Suprapubic skin (tissue), 4 donors: ENCODE results near the gene PDE7B. TPM values are rescaled to one million over a fixed set of nuclear protein-coding genes. Genes with fewer than 3 reads are reported as not detected.
"Not testable (repeated sequence)": the region's sequence is repeated elsewhere in the genome, so short reads cannot be mapped to it uniquely, and the experiment has no call there.

Experiments used
- DNase-seq, 2 donors: peaks; one replicate each; pipeline ENCODE4 v3.0.0-alpha.2; 2019; ENCODE audit warnings: low spot score in 2 of 2
- H3K27ac ChIP-seq: fragments of 200-600 bp; sonication (generic); one replicate; pipeline ENCODE4 v1.5.1; 2019
- H3K27me3 ChIP-seq: fragments of 200-600 bp; sonication (generic); one replicate; pipeline ENCODE4 v1.5.1; 2019
- H3K36me3 ChIP-seq: fragments of 200-600 bp; sonication (generic); one replicate; pipeline ENCODE4 v1.5.1; 2019
- H3K4me1 ChIP-seq: fragments of 200-600 bp; sonication (generic); one replicate; pipeline ENCODE4 v1.5.1; 2019
- H3K4me3 ChIP-seq: fragments of 200-600 bp; sonication (generic); one replicate; pipeline ENCODE4 v1.5.1; 2019; ENCODE audit warnings: mild to moderate bottlenecking
- H3K9me3 ChIP-seq: fragments of 200-600 bp; sonication (generic); one replicate; pipeline ENCODE4 v1.5.1; 2019
- EP300 ChIP-seq: sonication (generic); formaldehyde crosslinking; IDR thresholded peaks from one replicate; pipeline ENCODE4 v1.6.1; 2017; ENCODE audit warnings: antibody characterized with exemption
- POLR2A ChIP-seq, 2 donors: fragments of 450-650 bp; IDR thresholded peaks; one replicate each; pipeline ENCODE4 v1.6.1; 2017; ENCODE audit warnings: antibody characterized with exemption in 2 of 2, mild to moderate bottlenecking in 2 of 2, moderate library complexity in 2 of 2
- POLR2AphosphoS5 ChIP-seq, 3 donors: sonication (generic); formaldehyde crosslinking; IDR thresholded peaks; one replicate each; pipeline ENCODE4 v1.6.1; 2017; ENCODE audit warnings: antibody characterized with exemption in 3 of 3
- WGBS: methylation state at CpG from one replicate; pipeline ENCODE4 v1.1.5; 2018; 5-methylcytosine and 5-hydroxymethylcytosine counted together
- total RNA-seq, 4 donors: library from RNA; depleted of rRNA; stranded (reverse); fragments of >200 nt; gene quantifications; one replicate each; pipeline ENCODE4 v1.1.0, GENCODE V29; 2016
- TF ChIP-seq, protein P1 (sequence below), 2 donors: fragments of 200-600 bp in 1 of 2; fragments of 450-650 bp in 1 of 2; sonication (generic) in 1 of 2; IDR thresholded peaks; one replicate each; pipeline ENCODE4 v1.5.1; 2016 to 2019; ENCODE audit warnings: antibody characterized with exemption in 2 of 2, mild to moderate bottlenecking in 1 of 2, moderate library complexity in 1 of 2

PDE7B gene
- total RNA-seq, 4 donors from 2014 or later: 0.26 to 1.2 (median 0.62) TPM

DNA sequence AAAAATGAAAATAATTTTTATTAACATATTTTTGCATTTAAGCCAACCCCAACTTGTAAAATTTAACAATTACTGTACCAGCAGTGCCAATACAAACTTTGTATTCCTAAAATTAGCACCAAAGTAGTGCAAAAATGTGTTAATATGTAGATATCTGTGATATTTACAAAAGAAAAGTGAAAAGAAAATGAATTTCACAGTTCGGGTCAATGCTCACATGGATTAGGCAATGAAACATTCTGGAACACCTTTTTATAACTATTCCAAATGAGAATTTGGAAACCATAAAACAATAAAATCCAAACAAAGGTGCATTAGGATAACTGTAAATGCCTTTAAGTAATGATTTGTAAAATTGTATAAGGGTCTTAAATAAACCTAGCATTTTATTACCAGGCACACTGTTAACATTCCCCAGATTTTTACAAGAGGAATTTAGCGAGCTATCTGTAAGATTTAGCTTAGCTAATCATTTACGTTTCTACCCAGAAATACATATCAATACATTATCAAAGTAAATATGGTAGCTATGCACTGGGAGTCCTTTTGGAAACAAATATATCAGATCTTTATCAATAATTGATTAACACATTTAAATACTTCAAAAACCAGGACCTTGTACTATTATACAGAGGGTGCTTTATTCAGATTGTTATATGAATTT lies 286.4 kb downstream of the PDE7B start:
- Histone ChIP-seq H3K27me3 (no peaks in the 10 kb centered on the region), H3K27ac (no peak overlapping the region), H3K4me3 (no peak overlapping the region), H3K9me3 (peaks cover 3% of the 10 kb centered on the region), H3K36me3 (no peaks in the 10 kb centered on the region), H3K4me1 (no peaks in the 10 kb centered on the region)
- TF ChIP-seq POLR2A (IDR thresholded peaks at IDR 0.05): no peak
- TF ChIP-seq POLR2AphosphoS5 (IDR thresholded peaks at IDR 0.05): no peak
- no peak for TF ChIP-seq EP300
- TF ChIP-seq, protein P1, sequence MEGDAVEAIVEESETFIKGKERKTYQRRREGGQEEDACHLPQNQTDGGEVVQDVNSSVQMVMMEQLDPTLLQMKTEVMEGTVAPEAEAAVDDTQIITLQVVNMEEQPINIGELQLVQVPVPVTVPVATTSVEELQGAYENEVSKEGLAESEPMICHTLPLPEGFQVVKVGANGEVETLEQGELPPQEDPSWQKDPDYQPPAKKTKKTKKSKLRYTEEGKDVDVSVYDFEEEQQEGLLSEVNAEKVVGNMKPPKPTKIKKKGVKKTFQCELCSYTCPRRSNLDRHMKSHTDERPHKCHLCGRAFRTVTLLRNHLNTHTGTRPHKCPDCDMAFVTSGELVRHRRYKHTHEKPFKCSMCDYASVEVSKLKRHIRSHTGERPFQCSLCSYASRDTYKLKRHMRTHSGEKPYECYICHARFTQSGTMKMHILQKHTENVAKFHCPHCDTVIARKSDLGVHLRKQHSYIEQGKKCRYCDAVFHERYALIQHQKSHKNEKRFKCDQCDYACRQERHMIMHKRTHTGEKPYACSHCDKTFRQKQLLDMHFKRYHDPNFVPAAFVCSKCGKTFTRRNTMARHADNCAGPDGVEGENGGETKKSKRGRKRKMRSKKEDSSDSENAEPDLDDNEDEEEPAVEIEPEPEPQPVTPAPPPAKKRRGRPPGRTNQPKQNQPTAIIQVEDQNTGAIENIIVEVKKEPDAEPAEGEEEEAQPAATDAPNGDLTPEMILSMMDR (IDR thresholded peaks at IDR 0.05): no peak
- DNase-seq: no peak
- WGBS: 86% methylated on average over 3 of the region's 3 CpGs

DNA sequence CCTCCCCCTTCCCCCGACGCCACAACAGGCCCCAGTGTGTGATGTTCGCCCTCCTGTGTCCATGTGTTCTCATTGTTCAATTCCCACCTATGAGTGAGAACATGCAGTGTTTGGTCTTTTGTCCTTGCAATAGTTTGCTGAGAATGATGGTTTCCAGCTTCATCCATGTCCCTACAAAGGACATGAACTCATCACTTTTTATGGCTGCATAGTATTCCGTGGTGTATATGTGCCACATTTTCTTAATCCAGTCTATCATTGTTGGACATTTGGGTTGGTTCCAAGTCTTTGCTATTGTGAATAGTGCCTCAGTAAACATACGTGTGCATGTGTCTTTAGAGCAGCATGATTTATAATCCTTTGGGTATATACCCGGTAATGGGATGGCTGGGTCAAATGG lies 287.6 kb downstream of the PDE7B start:
- not testable (repeated sequence) for H3K36me3 ChIP-seq, DNase-seq, H3K27ac ChIP-seq, H3K4me3 ChIP-seq, H3K27me3 ChIP-seq, H3K4me1 ChIP-seq, H3K9me3 ChIP-seq
- 95% methylated on average over 6 of the region's 6 CpGs for WGBS

DNA sequence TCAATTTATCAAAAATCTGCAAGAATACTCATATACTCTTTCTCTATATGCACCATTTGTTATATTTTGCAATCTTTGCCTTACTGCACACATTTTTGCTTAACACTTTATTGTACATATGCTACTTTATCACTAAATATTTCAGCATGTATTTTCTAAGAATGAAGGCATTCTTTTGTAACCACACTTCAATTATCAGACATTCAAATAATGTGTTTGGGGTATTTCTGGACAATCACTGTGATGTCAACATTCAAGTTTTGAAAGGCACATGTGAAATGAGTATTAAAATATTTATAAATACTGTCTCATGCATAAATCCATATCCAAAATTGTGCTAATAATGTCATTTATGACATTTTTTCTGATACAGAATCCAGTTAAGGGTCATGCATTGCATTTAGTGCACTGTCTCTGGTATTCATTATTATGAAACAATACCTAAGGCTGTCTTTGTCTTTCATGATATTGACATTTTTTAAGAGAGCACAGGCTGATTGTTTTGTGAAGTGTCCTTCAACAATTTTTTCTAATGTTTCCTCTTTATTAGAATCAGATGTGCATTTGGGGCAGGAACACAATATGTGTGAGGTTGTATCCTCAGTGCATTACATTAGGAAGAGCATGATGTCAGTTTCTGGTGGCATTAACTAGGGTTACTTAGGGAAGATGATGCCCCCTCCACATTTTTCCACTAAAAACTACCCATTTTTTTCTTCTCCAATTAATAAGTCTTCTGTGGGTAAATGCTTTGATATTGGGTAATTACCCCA lies 292.9 kb downstream of the PDE7B start:
- H3K9me3 ChIP-seq: peaks cover 3% of the 10 kb centered on the region
- H3K36me3 ChIP-seq: no peaks in the 10 kb centered on the region
- H3K27ac ChIP-seq: no peak overlapping the region
- DNase-seq: no peak
- no peak overlapping the region for H3K4me3 ChIP-seq
- H3K27me3 ChIP-seq: no peaks in the 10 kb centered on the region
- TF ChIP-seq POLR2A (IDR thresholded peaks at IDR 0.05): no peak
- TF ChIP-seq, protein P1 (IDR thresholded peaks at IDR 0.05): no peak
- TF ChIP-seq POLR2AphosphoS5 (IDR thresholded peaks at IDR 0.05): no peak
- no peak for TF ChIP-seq EP300
- no peaks in the 10 kb centered on the region for H3K4me1 ChIP-seq

DNA sequence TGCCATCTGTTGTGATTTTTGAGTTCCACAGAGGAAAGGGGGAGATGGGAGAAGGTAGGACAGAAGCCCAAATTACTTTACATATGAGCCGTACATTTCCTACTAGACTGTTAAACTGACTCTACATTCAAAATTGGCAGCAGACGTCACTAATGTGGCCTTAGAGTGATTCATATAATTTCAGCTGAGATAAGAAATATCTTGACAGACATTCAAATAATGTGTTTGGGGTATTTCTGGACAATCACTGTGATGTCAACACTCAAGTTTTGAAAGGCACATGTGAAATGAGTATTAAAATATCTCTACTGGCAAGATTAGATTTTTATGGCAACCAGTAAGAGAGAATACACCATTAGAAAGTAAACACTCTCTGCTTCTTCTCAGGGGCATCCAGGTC lies 294.6 kb downstream of the PDE7B start:
- Histone ChIP-seq H3K27me3 (no peaks in the 10 kb centered on the region), H3K36me3 (no peaks in the 10 kb centered on the region)

DNA sequence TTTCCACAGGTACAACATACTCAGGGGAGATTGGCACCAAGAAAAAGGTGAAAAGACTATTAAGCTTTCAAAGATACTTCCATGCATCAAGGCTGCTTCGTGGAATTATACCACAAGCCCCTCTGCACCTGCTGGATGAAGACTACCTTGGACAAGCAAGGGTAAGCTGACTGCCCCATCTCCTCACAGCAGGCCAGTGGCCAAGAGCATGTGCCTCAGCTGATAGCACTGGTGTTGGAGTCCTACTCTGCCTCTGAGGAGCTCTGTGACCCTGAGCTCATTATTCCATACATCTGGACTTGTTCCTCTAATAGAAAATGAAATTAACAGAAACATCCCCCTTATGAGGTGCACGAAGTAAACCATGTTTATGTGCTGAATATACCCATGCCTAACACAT lies 295.8 kb downstream of the PDE7B start:
- no peaks in the 10 kb centered on the region for H3K4me1 ChIP-seq
- no peaks in the 10 kb centered on the region for H3K9me3 ChIP-seq
- no peak for DNase-seq
- no peaks in the 10 kb centered on the region for H3K36me3 ChIP-seq
- H3K27me3 ChIP-seq: no peaks in the 10 kb centered on the region
- H3K27ac ChIP-seq: no peak overlapping the region
- 90% methylated on average over 2 of the region's 2 CpGs for WGBS
- TF ChIP-seq, protein P1 (IDR thresholded peaks at IDR 0.05): no peak
- TF ChIP-seq POLR2AphosphoS5 (IDR thresholded peaks at IDR 0.05) (no peak), EP300 (no peak), POLR2A (IDR thresholded peaks at IDR 0.05) (no peak)
- H3K4me3 ChIP-seq: no peak overlapping the region

More for the DNA sequence above, 294.6 kb downstream of the PDE7B start:
- H3K9me3 ChIP-seq: peaks cover 3% of the 10 kb centered on the region
- WGBS: 86% methylated on average over 2 of the region's 2 CpGs
- no peak for DNase-seq
- H3K4me1 ChIP-seq: no peaks in the 10 kb centered on the region
- no peak overlapping the region for H3K27ac ChIP-seq
- TF ChIP-seq POLR2AphosphoS5 (IDR thresholded peaks at IDR 0.05) (no peak), POLR2A (IDR thresholded peaks at IDR 0.05) (no peak), EP300 (no peak)
- TF ChIP-seq, protein P1 (IDR thresholded peaks at IDR 0.05): no peak
- H3K4me3 ChIP-seq: no peak overlapping the region
